ENCODE data around the gene OPTN. TPM values are rescaled to one million over a fixed set of nuclear protein-coding genes. Genes with fewer than 3 reads are reported as not detected.

OPTN gene
- total and polyA plus RNA-seq, 2 of the 8 experiments (the other 6 are each of a cell fraction or from before 2014, with no cell fraction given), result 4.8 to 20.1 TPM

GRCh38 chr10:13165177-13165576 is 65.2 kb downstream of the OPTN start:
- Histone ChIP-seq H3K23me2 (ENCODE audit: low read depth, low read length) (peaks cover 11% of the 10 kb centered on the region), H3K4me1 (replicated peaks in 1 of 4; ENCODE audit: control insufficient read depth in 3 of 4, insufficient read depth in 4 of 4, low read length in 3 of 4) (peaks cover 0 to 3% (median 3%) of the 10 kb centered on the region in 4 experiments; a peak in 3 of 7 replicates)

More at GRCh38 chr10:13165177-13165576, 65.2 kb downstream of the OPTN start:
- H2BK120ac ChIP-seq (replicated peaks; ENCODE audit: low read depth, low read length), result no peak overlapping the region
- no peak overlapping the region for H2BK20ac ChIP-seq (ENCODE audit: low read length)
- H3K27ac ChIP-seq (ENCODE audit: low read depth, low read length), result no peak overlapping the region
- no peak overlapping the region for H2BK5ac ChIP-seq (ENCODE audit: low read depth, low read length)
- peaks cover 9 to 39% (median 31%) of the 10 kb centered on the region in 4 experiments; a peak in 7 of 8 replicates for H3K36me3 ChIP-seq (ENCODE audit: control insufficient read depth in 2 of 4, insufficient read depth in 4 of 4, low read length in 3 of 4)
- no peak overlapping the region for H3K14ac ChIP-seq (ENCODE audit: insufficient read length)
- no peak overlapping the region for H4K8ac ChIP-seq (ENCODE audit: extremely low read depth, insufficient read depth, low read length)
- FAIRE-seq, result no peak
- H3K79me1 ChIP-seq (ENCODE audit: low read depth, low read length), result peaks cover 8% of the 10 kb centered on the region
- no peak overlapping the region for H3K4me2 ChIP-seq (ENCODE audit: insufficient read depth in 1 of 2, low read depth in 2 of 2, low read length in 2 of 2)
- ChIA-PET POLR2A (ENCODE audit: partially characterized antibody) (interaction anchor here (1.0 kb wide), 1 partner anchor 137 kb away, joined by 3 read pairs; no protein-coding TSS in a partner anchor), CTCF (ENCODE audit: partially characterized antibody) (no interaction called here)
- H4K5ac ChIP-seq (ENCODE audit: insufficient read length, low read depth, low read length), result no peak overlapping the region
- peaks cover 8 to 14% of the 10 kb centered on the region in 2 experiments for H4K20me1 ChIP-seq (replicated peaks in 1 of 2; ENCODE audit: control insufficient read depth in 1 of 2, insufficient read depth in 2 of 2, low read length in 2 of 2)
- no peak overlapping the region for H2BK15ac ChIP-seq (ENCODE audit: low read length)
- H4K91ac ChIP-seq (replicated peaks; ENCODE audit: insufficient read length, low read length), result no peak overlapping the region
- H3K18ac ChIP-seq (ENCODE audit: extremely low read depth, low read length), result no peak overlapping the region
- H3K27me3 ChIP-seq (replicated peaks in 1 of 4; ENCODE audit: control insufficient read depth in 3 of 4, extremely low read depth in 1 of 4, insufficient read depth in 3 of 4, low read length in 3 of 4), result no peaks in the 10 kb centered on the region
- no peaks in the 10 kb centered on the region for H3K9me3 ChIP-seq (ENCODE audit: insufficient read depth in 2 of 2, low read depth in 1 of 2, low read length in 1 of 2)
- no peak overlapping the region for H2BK12ac ChIP-seq (ENCODE audit: low read depth, low read length)
- DNase-seq (ENCODE audit: low read depth in 1 of 2, low spot score in 2 of 2), result no peak
- no peak overlapping the region for H2AFZ ChIP-seq (ENCODE audit: low read length)
- TF ChIP-seq PHF8 (conservative IDR thresholded peaks at IDR 0.05; ENCODE audit: low read depth, low read length) (no peak), SIX5 (IDR thresholded peaks at IDR 0.05; ENCODE audit: low read depth, low read length) (no peak), RNF2 (IDR thresholded peaks at IDR 0.05; ENCODE audit: borderline replicate concordance, low read depth, low read length, missing control alignments, poor library complexity, severe bottlenecking) (no peak), BCL11A (IDR thresholded peaks at IDR 0.05; ENCODE audit: low read depth in 2 of 2, low read length in 2 of 2) (no peak), HDAC6 (IDR thresholded peaks at IDR 0.05; ENCODE audit: low read depth, low read length) (no peak), SIN3A (conservative IDR thresholded peaks at IDR 0.05 in 1 of 2, IDR thresholded peaks at IDR 0.05 in 1 of 2; ENCODE audit: low read depth in 1 of 2, low read length in 2 of 2) (no peak), RFX5 (IDR thresholded peaks at IDR 0.05; ENCODE audit: borderline replicate concordance, low read depth, low read length) (no peak), BACH1 (IDR thresholded peaks at IDR 0.05; ENCODE audit: low read length) (no peak), CTCF (IDR thresholded peaks at IDR 0.05; ENCODE audit: control extremely low read depth in 1 of 3, insufficient read depth in 1 of 3, low read depth in 1 of 3, low read length in 3 of 3) (no peak), HDAC2 (IDR thresholded peaks at IDR 0.05; ENCODE audit: borderline replicate concordance in 1 of 2, low read depth in 2 of 2, low read length in 2 of 2) (no peak)
- no peak overlapping the region for H3K9ac ChIP-seq (replicated peaks in 1 of 4; ENCODE audit: extremely low read depth in 1 of 4, low read depth in 3 of 4, low read length in 3 of 4)
- H3K56ac ChIP-seq (replicated peaks; ENCODE audit: insufficient read length, low read depth, low read length), result no peak overlapping the region
- no peak overlapping the region for H3K23ac ChIP-seq (ENCODE audit: insufficient read length)
- no peak overlapping the region for H3K4ac ChIP-seq (replicated peaks; ENCODE audit: insufficient read length, low read depth, low read length)
- H3K79me2 ChIP-seq (ENCODE audit: control insufficient read depth in 1 of 2, insufficient read depth in 2 of 2, low read length in 2 of 2), result peaks cover 14 to 64% of the 10 kb centered on the region in 2 experiments
- no peak overlapping the region for H2AK5ac ChIP-seq (ENCODE audit: low read depth, low read length)
- no peak overlapping the region for H3K4me3 ChIP-seq (ENCODE audit: extremely low read depth in 1 of 4, insufficient read depth in 2 of 4, low read depth in 3 of 4, low read length in 4 of 4)

All from H1 (cell line).